Pericardium fibroblast (primary cell): ENCODE data around the gene CCDC126. TPM values are rescaled to one million over a fixed set of nuclear protein-coding genes. Genes with fewer than 3 reads are reported as not detected.

Experiments used
- total RNA-seq: library from RNA; depleted of rRNA; stranded (reverse); fragments of >200 nt; gene quantifications from 2 replicates; pipeline ENCODE4 v1.2.3, GENCODE V29; 2015

Gene CCDC126, protein sequence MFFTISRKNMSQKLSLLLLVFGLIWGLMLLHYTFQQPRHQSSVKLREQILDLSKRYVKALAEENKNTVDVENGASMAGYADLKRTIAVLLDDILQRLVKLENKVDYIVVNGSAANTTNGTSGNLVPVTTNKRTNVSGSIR
- total RNA-seq: 2.4 and 4.1 TPM in 2 replicates

DNA sequence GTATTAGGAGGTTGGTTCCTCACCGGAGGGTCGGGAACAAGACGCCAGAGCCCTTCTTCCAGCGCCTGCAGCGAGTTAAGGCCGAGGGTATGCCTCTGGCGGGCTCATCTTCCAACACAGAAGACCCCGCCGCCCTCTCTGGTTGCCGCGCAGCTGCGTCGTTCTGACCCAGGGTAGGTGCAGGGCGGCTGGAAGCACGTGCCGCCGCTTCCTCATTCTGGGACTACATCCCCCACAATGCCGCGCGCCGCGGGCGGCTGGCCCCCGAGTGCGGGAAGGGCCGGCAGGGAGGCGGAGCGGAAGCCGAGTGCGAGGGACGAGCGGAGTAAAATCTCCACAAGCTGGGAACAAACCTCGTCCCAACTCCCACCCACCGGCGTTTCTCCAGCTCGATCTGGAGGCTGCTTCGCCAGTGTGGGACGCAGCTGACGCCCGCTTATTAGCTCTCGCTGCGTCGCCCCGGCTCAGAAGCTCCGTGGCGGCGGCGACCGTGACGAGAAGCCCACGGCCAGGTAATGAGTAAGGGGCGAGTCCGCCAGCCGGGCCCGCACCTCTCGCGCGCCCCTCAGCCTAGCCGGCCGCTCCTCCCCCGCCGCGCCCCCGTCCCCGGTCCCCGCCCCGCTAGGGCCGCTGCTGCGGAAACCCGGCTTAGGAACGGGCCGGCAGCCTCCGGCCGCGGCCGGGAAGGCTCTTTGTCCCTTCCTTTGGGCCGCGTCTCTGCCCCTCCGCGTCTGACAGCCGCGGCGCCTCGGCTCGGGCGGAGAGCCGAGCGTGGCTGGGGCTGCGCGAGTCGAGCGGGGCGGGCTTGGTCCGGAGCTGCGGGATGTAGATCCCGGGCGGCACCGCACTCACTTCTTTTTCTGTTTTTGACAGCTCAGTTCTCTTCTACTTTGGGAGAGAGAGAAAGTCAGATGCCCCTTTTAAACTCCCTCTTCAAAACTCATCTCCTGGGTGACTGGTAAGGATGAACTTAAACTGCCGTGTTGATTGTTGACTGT is at the start of gene CCDC126:
CCDC126 (plus strand) TSS at position 289 of the 998 bp plus-strand sequence. CDS start 13,934 bp downstream, outside the sequence.

DNA sequence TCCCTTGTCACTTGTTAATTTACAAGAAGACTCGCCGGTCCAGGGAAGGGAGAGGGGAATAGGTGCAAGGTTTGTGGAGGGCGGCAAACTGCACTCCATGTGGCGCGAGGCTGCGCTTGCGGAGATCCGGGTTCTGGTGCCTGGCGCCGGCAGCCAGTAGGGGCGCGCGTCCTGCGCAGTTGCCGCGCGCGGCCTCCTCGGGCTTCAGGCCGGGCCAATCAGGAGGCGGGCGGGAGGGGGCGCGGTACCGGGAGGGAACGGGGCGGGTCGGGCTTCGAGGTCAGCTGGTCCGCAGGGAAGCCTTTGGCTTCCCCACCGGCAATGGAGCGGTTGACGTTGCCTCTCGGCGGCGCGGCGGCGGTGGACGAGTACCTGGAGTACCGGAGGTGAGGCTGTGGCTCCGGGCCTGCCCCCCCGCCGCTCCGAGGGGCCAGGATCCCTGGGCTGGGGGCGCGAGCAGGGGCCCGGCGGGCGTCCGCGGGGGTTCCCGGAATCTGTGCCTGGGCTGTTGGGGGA is 82.8 kb downstream of the CCDC126 start, which contains the start of gene FAM221A:
FAM221A (plus strand) TSS at position 302 of the 516 bp plus-strand sequence; CDS start at position 322, 20 bp downstream.

Other genes starting within 250 kb of the CCDC126 start
- 23.1 and 34.3 TPM in 2 replicates for gene IGF2BP3, start 126.9 kb upstream of the CCDC126 start, total RNA-seq
- 9.4 and 21.7 TPM in 2 replicates for gene TRA2A, start 65.4 kb upstream of the CCDC126 start, total RNA-seq
- 0.82 and 1.4 TPM in 2 replicates for gene FAM221A, start 82.8 kb downstream of the CCDC126 start, total RNA-seq
- not detected in 2 replicates for gene STK31, start 112.8 kb downstream of the CCDC126 start, total RNA-seq